LNCaP clone FGC (cell line): ENCODE measurements around the gene IRGC.

Experiments used
- DNase-seq: peaks from one replicate; pipeline ENCODE4 v3.0.0-alpha.2; 2011; ENCODE audit warnings: low read depth
- H3K4me3 ChIP-seq: 2 replicates; pipeline ENCODE4 v1.5.1; 2011; ENCODE audit warnings: mild to moderate bottlenecking, low read depth, low read length, control low read depth
- TF ChIP-seq, protein P1 (sequence below): IDR thresholded peaks from 2 replicates; pipeline ENCODE4 v1.5.1; 2012; ENCODE audit warnings: mild to moderate bottlenecking; ENCODE audit not compliant: control insufficient read depth, insufficient read depth; ENCODE audit errors: extremely low read depth

The IRGC gene

DNA sequence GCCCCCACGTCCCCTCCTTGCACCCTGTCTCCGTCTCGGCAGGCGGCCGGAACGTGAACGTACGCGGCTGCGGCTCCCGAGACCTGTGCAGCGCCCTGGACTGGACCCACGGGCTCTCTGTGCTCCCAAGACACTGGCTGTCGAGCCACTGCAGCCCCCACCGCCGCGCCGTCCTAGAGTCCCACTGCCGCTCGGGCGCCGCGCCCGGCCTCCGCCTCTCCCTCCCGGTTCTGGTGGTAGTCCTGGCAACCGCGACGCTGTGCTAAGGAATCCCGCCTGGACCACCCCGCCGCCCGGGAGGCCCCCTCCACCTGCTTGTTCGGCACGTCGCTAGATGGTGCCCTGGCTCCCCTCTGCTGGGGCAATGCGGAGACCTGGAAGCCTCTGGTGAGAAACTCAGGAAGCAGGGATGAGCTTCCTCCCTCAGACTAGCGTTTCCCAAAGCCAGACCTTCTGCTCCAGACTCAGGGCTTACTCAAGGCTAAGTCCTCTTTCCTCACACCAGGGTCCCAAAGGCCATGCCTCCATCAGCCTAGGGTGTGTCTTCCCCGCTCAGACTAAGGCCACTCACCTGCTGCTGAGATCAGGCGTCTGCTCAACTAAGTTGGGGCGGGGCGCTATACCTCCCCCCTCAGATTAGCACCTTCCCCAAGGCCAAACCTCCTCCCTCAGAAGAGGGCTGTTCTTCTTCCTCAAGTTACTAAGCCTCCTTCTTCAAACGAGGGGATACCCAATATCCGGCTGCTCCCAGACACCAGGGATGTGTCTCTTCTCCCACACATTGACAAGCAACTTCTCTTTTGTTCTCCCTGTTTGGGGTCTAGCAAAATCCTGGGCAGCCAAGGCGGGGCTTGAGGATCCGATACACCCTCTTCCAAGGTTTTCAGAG lies 16.1 kb upstream of the IRGC start:
- DNase-seq: no peak
- H3K4me3 ChIP-seq: no peak overlapping the region
- TF ChIP-seq, protein P1, sequence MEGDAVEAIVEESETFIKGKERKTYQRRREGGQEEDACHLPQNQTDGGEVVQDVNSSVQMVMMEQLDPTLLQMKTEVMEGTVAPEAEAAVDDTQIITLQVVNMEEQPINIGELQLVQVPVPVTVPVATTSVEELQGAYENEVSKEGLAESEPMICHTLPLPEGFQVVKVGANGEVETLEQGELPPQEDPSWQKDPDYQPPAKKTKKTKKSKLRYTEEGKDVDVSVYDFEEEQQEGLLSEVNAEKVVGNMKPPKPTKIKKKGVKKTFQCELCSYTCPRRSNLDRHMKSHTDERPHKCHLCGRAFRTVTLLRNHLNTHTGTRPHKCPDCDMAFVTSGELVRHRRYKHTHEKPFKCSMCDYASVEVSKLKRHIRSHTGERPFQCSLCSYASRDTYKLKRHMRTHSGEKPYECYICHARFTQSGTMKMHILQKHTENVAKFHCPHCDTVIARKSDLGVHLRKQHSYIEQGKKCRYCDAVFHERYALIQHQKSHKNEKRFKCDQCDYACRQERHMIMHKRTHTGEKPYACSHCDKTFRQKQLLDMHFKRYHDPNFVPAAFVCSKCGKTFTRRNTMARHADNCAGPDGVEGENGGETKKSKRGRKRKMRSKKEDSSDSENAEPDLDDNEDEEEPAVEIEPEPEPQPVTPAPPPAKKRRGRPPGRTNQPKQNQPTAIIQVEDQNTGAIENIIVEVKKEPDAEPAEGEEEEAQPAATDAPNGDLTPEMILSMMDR: no peak

DNA sequence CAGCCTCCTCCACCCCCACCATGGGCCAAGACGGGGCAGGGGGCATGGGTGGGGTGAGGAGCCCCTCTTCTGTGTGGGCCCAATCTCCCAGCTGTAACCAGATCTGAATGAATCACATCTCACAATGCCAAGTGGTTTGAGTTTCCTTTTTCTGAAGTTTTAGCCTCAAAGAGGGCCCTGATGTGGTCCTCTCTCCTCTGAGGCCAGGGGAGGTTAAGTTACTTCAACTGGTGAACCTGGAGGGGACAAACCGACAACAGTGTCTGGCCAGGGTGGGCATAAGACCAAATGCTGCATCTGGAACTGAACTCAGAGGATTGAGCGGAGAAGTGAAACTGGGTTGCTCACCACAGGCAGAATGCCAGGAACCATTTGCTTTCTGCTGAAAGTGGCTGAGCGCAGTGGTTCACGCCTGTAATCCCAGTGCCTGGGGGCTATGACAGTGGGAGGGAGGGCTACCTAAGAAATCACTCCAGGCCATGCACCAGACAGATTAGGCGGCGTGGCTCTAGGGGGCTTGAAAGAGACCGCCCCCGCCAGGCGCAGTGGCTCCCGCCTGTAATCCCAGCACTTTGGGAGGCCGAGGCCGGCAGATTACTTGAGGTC lies 15.4 kb upstream of the IRGC start:
- TF ChIP-seq, protein P1: no peak
- H3K4me3 ChIP-seq: no peak overlapping the region
- no peak for DNase-seq

DNA sequence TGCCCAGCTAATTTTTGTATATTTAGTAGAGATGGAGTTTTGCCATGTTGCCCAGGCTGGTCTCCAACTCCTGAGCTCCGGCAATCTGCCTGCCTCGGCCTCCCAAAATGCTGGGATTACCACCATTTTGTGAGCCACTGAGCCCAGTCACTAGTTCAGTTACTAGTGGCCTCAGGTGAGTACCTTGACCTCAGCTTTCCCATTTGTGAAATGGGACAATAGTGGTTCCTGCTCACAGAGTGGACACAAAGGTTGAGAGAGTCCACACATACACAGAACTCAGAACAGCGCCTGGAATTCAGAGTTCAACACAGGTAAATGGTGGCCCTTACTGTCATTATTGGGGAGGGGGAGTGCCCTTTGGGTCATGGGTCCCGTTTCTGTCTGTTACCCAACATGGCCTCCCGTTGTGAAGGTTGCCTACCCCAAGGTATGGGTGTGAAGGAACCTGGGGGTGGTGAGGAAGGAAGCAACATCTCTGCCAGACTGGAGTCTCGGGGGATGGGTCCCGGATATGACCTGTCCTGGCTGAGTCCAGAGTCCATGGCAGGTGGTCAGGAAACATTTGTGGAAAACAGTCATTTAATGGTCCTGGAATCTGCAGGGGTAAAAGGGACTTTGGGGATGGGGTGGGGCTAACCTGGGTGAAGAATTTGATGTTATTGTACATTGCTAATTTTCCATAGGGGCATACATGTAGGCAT lies 11.7 kb upstream of the IRGC start:
- H3K4me3 ChIP-seq: no peak overlapping the region
- DNase-seq: no peak
- TF ChIP-seq, protein P1: no peak

DNA sequence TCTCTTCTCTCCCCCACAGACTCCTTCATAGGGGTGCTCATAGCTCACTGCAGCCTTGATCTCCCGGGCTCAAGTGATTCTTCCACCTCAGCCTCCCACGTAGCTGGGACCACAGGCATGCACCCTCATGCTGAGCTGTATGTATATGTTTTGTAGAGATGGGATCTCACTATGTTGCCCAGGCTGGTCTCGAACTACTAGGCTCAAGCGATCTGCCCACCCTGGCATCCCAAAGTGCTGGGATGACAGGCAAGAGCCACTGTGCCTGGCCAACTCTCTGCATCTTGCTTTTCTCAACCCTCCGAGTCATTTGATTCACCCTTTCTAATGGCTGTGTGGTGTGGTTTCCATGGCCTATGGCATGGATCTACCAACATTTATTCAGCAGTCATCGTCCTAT lies 10.1 kb upstream of the IRGC start:
- TF ChIP-seq, protein P1: no peak
- no peak overlapping the region for H3K4me3 ChIP-seq
- DNase-seq: no peak

DNA sequence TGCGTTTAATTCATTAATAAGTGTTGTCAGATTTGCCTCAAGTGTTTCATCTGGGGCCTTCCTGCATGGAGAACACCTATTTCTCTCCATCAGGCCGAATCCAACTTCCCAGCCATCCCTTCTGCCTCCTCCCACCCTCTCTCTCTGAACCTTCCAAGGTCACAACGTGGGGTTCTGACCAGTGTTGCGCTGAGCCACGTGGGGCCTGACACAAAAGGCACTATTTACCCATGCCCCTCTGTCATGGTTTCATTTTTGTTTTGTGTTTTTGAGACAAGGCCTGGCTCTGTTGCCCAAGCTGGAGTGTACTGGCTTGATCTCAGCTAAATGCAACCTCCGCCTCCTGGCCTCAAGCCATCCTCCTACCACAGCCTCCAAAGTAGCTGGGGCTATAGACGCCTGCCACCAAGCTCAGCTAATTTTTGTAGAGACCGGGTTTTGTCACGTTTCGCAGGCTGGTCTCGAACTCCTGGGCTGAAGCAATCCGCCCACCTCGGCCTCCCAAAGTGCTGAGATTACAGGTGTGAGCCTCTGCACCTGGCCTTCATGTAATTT lies 8.6 kb upstream of the IRGC start:
- DNase-seq: no peak
- TF ChIP-seq, protein P1: no peak
- H3K4me3 ChIP-seq: no peak overlapping the region

DNA sequence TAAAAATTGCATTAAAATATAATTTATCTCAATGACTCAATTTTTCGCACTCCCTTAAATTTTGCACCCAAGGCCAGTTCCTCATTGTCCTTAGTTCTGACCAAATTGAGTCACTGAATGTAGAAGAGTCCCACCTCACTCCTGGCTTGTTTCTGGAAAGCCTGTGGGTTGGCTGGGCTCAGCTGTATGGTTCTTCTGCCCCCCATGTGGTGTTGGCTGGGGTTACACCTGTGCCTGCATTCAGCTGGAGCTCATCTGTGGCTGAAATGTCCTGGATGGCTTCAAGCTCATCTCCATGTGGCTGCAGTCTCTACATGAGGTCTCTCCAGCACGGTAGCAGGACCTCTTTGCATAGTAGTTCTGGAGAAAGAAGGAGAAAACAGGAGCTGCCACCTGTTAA lies 7.2 kb upstream of the IRGC start:
- H3K4me3 ChIP-seq: no peak overlapping the region
- TF ChIP-seq, protein P1: no peak
- DNase-seq: no peak
